ENCODE data around the gene EFNA5. TPM values are rescaled to one million over a fixed set of nuclear protein-coding genes. Genes with fewer than 3 reads are reported as not detected.

Gene EFNA5
- total RNA-seq, 2 experiments from 2014 or later: not detected

DNA sequence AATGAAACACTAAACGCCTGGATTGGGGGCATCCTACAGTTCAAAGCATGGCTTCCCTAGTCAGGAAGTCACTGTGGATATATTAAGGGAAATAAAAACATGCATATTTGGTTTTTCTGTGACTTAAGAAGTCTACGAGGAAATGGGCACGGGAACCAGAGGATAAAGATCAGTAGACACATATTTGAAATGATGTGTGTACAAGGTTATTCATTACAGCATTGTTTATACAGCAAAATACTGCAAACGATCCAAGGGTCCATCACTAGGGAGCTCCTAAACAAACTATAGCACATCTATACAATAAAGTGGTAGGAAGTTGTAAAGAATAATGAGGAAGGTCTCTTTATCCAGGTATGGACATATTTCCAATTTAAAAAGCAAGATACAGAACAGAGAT, 71.8 kb downstream of the EFNA5 start:
- no peak for ATAC-seq (ENCODE audit: low read depth)
- peaks cover 8% of the 10 kb centered on the region for H3K27me3 Mint-ChIP-seq
- H3K27ac Mint-ChIP-seq: no peak overlapping the region
- no peak for DNase-seq
- POLR2A ChIA-PET: no interaction called here
- no peak overlapping the region for H3K4me3 Mint-ChIP-seq
- H3K4me1 Mint-ChIP-seq: no peaks in the 10 kb centered on the region
- no peaks in the 10 kb centered on the region for H3K36me3 Mint-ChIP-seq
- no peaks in the 10 kb centered on the region for H3K9me3 Mint-ChIP-seq

DNA sequence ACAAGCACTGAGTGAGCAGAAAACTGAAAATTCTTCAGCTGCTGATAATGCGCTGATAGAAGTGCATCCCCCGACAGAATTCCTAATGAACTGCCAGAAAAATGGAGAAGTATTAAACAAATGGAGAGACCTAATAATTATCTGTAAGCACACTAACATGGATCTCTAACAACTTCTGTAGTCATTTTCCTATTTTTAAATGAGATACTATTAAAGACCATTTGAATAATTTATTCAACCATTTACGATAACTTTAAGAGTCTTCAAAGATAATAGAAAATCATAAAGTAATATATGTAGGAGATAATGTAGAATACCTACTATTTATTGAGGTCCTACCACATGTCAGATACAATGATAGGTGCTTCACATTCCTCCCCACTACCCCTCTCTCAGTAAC, 72.9 kb downstream of the EFNA5 start:
- Mint-ChIP-seq H3K27me3 (peaks cover 8% of the 10 kb centered on the region), H3K36me3 (no peaks in the 10 kb centered on the region), H3K4me1 (no peaks in the 10 kb centered on the region), H3K27ac (no peak overlapping the region), H3K9me3 (no peaks in the 10 kb centered on the region), H3K4me3 (no peak overlapping the region)
- DNase-seq: no peak
- ATAC-seq (ENCODE audit: low read depth): no peak
- POLR2A ChIA-PET: no interaction called here

DNA sequence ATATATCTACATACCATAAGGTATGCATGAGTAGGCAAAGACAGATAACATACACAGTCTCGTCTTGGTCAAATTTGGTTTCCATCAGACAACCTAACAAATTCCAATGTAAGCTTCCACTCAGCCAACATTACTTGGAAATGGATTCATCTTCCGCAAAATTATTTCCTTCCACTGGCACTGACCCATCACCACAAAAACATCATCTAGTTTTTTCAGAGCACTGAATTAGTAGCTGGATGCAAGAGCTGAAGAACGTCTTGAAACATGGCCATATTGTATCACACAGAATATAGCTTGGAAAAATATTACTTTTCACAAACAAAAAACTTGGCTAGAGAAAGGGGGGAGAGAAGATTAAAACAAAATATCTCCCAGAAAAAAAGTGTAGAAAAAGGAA, 73.5 kb downstream of the EFNA5 start:
- Mint-ChIP-seq H3K9me3 (no peaks in the 10 kb centered on the region), H3K27me3 (peaks cover 11% of the 10 kb centered on the region), H3K4me1 (no peaks in the 10 kb centered on the region), H3K36me3 (no peaks in the 10 kb centered on the region), H3K4me3 (no peak overlapping the region), H3K27ac (no peak overlapping the region)
- ATAC-seq (ENCODE audit: low read depth) (no peak), DNase-seq (no peak)
- POLR2A ChIA-PET: no interaction called here

DNA sequence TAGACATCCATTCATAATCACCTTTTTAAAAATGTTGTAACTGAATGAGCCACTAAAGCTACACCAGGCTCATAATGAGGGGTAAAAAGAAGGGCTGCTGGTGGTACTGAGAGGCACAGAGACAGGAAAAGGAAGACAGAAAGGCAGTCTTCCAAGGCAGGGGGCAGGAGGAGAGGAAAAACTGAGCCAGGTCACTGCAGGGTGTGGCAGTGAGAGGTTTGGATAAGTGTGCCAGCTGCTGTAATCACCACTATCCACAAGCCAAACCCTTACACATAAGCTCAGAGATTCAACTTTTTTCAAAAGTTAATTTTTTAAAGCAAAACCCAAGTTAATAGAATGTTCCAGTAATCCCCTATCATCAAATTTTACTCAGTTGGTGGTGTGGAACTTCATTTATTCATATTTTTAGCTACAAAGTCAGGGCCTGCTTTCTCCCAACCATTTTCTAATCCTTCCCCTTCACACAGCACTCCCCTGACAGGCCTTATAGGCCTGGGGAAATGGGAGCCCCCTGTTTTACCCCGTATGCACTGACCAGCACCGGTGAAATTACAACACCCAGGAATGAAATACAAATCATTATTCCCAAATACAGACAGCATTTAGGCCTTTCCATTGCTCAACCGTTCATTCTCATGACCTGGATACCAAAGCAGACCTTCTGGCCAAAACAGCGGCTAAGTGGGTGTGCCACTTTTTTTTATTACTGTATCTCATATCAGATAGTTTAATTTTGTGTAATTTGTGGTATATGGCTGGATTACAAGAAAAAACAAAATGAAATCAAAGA, 76.3 kb downstream of the EFNA5 start:
- Mint-ChIP-seq H3K9me3 (no peaks in the 10 kb centered on the region), H3K36me3 (no peaks in the 10 kb centered on the region), H3K27me3 (peaks cover 6% of the 10 kb centered on the region), H3K4me1 (no peaks in the 10 kb centered on the region), H3K27ac (no peak overlapping the region), H3K4me3 (no peak overlapping the region)
- ATAC-seq (ENCODE audit: low read depth) (no peak), DNase-seq (no peak)
- POLR2A ChIA-PET: no interaction called here

DNA sequence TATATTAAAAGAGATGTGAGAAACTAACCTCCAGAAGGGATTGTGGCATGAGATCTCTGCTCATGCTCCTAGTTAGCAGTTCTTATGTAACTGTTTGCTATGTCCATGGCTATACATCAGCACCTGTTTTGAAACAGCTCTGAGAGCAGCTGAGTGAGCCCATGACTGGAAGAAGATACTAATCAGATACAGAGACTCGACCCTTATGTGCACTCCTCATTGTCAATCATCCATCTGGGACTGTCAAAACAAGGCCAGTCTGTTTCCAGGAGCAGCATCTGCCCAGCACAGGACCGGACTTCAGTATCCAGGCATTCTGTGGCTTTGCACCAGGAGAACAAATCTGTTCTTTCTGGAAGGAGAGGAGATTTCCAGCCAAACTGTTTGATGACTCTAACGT, 77.7 kb downstream of the EFNA5 start:
- ATAC-seq (ENCODE audit: low read depth): no peak
- Mint-ChIP-seq H3K36me3 (no peaks in the 10 kb centered on the region), H3K27me3 (peaks cover 6% of the 10 kb centered on the region), H3K9me3 (no peaks in the 10 kb centered on the region), H3K27ac (no peak overlapping the region), H3K4me1 (no peaks in the 10 kb centered on the region), H3K4me3 (no peak overlapping the region)
- DNase-seq: no peak
- POLR2A ChIA-PET: no interaction called here

DNA sequence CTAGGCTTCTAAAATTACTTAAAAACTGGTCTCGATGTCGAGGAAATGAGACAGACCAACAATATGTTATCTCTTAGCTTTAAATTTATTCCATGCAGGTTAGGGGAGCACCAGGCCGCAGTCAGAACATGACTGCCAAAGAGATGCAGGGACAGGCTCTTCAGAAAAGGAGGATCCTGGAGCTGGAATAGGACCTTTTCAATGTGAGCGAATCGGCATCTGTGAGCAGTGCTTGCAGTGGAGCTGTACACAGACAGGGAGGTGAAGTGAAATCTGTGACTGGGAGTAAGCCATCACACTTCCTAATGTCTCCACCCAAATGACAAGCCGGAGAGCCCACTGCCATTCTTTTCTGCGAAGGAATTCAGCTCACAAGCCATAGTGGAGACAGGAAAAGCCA, 78.2 kb downstream of the EFNA5 start:
- DNase-seq: no peak
- H3K36me3 Mint-ChIP-seq: no peaks in the 10 kb centered on the region
- H3K27ac Mint-ChIP-seq: no peak overlapping the region
- POLR2A ChIA-PET: no interaction called here
- H3K9me3 Mint-ChIP-seq: no peaks in the 10 kb centered on the region
- no peaks in the 10 kb centered on the region for H3K4me1 Mint-ChIP-seq
- H3K27me3 Mint-ChIP-seq: peaks cover 6% of the 10 kb centered on the region
- H3K4me3 Mint-ChIP-seq: no peak overlapping the region
- no peak for ATAC-seq (ENCODE audit: low read depth)

DNA sequence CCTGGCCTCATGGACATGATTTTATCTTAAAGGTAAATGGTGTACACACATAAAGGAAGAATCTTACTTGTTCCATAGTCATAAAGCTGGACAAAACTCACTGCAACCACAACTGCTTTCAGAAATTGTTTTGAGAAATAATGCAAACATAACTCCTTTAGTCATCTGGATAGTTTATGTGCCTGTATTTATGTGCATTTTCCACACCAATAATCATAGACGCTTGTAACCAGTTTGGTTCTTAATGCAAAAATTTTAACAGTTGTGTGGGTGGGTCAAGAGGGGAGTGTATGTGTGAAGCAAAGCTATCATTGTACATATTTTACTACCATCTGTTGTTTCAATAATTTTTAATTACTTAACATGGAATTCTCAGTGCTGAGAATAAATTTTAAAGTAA, 80.1 kb downstream of the EFNA5 start:
- Mint-ChIP-seq H3K27ac (no peak overlapping the region), H3K36me3 (no peaks in the 10 kb centered on the region), H3K4me1 (no peaks in the 10 kb centered on the region), H3K4me3 (no peak overlapping the region), H3K27me3 (peaks cover 5% of the 10 kb centered on the region), H3K9me3 (no peaks in the 10 kb centered on the region)
- no peak for DNase-seq
- POLR2A ChIA-PET: no interaction called here
- ATAC-seq (ENCODE audit: low read depth): no peak

DNA sequence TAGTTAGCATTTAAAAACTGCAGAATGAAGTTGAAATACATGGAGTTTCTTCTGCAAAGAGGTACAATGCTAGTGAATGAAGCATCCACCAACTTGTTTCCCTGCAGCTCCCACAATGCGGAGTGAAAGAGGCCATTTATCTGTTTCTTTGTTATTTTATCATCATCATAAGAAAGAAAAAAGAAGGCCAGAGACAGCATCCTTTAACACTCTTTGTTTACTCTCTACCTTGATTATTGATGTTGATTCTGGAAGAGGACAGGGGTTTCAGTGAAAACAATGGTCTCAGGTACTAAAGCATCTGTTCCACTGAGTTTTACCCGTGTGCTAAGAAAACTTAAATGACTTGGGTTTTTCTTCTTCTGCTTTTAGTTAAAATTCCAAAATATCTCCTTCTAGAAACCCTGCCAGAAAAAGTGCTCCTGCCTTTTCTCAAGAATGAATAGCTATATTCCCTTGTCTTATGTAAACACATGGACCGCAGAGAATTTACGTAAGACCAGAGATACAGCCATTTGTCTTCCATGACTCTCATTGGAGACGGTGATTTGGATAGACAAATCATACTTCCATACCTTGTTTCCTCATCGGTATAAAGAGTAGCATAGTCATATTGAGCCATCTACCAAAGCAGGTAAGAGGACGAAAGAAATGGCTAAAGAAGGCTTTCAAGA, 81.1 kb downstream of the EFNA5 start:
- Mint-ChIP-seq H3K4me1 (no peaks in the 10 kb centered on the region), H3K4me3 (no peak overlapping the region), H3K36me3 (no peaks in the 10 kb centered on the region), H3K27me3 (peaks cover 6% of the 10 kb centered on the region), H3K9me3 (no peaks in the 10 kb centered on the region), H3K27ac (no peak overlapping the region)
- POLR2A ChIA-PET: no interaction called here
- DNase-seq: no peak
- no peak for ATAC-seq (ENCODE audit: low read depth)

DNA sequence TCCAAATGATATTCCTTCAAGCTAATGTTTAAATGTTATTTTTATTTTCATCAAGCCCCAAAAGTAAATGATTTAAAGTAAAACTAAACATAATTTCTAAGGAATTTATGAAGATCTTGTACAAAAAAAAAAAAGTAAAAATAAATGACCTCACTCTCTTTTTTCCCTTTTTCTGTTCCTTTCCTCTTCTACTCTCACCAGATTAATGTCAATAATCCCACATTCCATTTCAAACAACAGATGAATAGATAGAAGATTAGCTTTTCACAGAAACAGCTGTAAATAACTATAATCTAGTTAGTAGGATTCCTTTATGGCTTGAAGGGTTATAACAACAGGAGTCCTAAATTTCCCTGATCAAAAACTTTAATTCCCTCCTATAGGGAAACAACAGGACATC, 88.1 kb downstream of the EFNA5 start:
- no peak for ATAC-seq (ENCODE audit: low read depth)
- no peak overlapping the region for H3K27ac Mint-ChIP-seq
- H3K4me1 Mint-ChIP-seq: no peaks in the 10 kb centered on the region

DNA sequence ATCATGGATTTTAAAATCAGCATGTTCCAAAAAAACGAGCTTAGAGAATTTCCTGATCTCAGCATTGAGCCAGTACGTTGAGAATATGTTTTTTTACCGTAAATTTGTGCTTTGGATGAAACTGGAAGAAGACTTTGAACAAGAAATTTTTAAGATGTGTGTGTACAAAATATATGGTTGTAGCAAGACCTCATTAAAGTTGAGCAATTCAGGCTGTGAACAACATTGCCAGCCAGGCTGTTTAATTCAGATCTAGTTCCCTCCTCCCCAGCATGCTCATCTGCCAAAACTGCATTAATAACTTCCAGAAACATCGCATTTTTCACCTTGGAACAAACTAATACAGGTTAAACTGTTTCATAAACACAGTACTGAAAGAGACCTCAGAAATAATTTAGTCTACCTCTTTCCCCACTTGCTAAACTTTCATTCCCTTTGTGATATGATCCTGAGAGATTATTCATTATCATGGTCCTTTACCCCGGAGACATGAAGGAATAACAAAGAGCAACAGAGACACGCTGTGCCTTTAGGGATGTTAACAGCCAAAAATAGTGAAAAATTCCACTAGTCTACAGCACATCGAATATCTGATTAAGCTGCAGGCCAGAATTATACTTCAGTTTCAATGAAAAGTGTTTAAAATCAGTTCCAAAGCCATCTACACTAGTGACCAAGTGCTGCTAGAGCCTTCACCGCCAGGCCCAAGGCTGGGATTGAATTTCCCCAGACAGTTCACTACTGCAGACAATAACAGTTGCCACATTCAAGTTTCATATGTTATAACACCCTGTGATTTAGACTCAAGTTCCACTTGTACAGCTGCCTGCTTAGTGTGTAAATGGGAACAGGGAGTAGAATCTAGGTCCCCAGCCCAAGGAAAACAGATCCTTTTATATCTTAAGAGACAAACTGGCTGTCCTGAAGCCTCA, 89.6 kb downstream of the EFNA5 start:
- H3K27me3 Mint-ChIP-seq: peaks cover 22% of the 10 kb centered on the region
- POLR2A ChIA-PET: no interaction called here

More for the DNA sequence above, 88.1 kb downstream of the EFNA5 start:
- Mint-ChIP-seq H3K36me3 (no peaks in the 10 kb centered on the region), H3K9me3 (no peaks in the 10 kb centered on the region), H3K4me3 (no peak overlapping the region), H3K27me3 (peaks cover 20% of the 10 kb centered on the region)
- DNase-seq: no peak
- POLR2A ChIA-PET: no interaction called here

DNA sequence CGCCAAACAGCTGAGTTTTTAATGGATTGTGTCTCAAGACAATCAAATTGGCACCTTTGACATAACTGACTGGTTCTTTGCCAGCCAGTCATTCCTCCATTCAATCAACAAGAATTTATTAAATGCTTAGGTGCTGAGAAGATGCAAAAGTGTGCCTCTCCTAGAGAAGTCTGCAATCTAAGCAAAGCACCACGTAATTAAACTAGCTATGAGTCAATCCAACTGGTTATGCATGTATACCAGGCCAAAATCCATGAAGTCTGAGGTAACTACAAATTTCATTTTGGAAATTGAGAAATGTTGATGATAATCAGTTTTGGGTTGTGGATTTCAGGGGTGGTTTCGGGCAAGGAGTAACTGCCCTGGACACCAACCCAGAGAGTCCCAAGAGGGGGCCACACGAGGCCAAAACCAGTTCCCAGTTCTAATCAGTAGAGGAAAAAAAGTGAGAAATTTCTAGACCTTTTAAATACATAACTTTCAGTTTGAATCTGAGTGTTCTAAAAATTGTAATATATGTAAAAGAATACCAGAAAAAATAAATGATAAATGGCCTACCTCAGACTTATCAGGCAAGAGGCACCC, 92.6 kb downstream of the EFNA5 start:
- ATAC-seq (ENCODE audit: low read depth) (no peak), DNase-seq (no peak)
- H3K4me3 Mint-ChIP-seq: no peak overlapping the region
- no peak overlapping the region for H3K27ac Mint-ChIP-seq
- no peaks in the 10 kb centered on the region for H3K9me3 Mint-ChIP-seq
- H3K4me1 Mint-ChIP-seq: no peaks in the 10 kb centered on the region
- no peaks in the 10 kb centered on the region for H3K36me3 Mint-ChIP-seq
- POLR2A ChIA-PET: no interaction called here
- peaks cover 34% of the 10 kb centered on the region for H3K27me3 Mint-ChIP-seq

More for the DNA sequence above, 89.6 kb downstream of the EFNA5 start:
- H3K9me3 Mint-ChIP-seq: no peaks in the 10 kb centered on the region
- H3K36me3 Mint-ChIP-seq: no peaks in the 10 kb centered on the region
- H3K4me3 Mint-ChIP-seq: no peak overlapping the region
- H3K27ac Mint-ChIP-seq: no peak overlapping the region
- no peaks in the 10 kb centered on the region for H3K4me1 Mint-ChIP-seq
- DNase-seq (no peak), ATAC-seq (ENCODE audit: low read depth) (no peak)

DNA sequence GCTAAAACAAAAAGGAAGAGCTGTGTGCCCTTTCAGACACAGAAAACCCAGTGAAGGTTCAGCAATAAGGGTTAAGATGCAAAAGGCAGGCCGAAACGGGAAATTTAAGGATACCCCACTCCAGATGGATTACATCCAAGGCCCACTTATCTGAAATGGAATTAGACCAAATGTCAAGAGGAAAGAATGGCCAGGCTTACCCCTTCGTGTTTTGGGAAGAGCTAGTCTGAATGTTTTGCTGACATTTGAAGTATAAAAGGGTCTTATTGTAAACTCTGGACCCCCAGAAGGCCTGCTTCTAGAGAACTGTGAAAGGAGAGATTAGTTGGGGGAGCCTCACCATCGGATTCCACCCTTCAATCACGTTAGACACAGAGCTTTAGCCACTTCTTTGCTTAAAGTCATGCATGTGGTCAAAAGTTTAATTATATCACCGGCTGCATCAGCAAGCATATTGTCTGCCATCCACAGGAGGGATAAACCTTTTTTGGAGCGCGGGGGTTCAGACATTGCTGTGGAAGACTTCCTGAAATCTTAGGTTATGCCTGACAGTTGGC, 93.3 kb downstream of the EFNA5 start:
- no peaks in the 10 kb centered on the region for H3K36me3 Mint-ChIP-seq
- H3K27ac Mint-ChIP-seq: no peak overlapping the region
- no peak overlapping the region for H3K4me3 Mint-ChIP-seq
- no peaks in the 10 kb centered on the region for H3K9me3 Mint-ChIP-seq
- H3K4me1 Mint-ChIP-seq: no peaks in the 10 kb centered on the region
- no peak for ATAC-seq (ENCODE audit: low read depth)
- H3K27me3 Mint-ChIP-seq: peaks cover 33% of the 10 kb centered on the region
- POLR2A ChIA-PET: no interaction called here
- no peak for DNase-seq

DNA sequence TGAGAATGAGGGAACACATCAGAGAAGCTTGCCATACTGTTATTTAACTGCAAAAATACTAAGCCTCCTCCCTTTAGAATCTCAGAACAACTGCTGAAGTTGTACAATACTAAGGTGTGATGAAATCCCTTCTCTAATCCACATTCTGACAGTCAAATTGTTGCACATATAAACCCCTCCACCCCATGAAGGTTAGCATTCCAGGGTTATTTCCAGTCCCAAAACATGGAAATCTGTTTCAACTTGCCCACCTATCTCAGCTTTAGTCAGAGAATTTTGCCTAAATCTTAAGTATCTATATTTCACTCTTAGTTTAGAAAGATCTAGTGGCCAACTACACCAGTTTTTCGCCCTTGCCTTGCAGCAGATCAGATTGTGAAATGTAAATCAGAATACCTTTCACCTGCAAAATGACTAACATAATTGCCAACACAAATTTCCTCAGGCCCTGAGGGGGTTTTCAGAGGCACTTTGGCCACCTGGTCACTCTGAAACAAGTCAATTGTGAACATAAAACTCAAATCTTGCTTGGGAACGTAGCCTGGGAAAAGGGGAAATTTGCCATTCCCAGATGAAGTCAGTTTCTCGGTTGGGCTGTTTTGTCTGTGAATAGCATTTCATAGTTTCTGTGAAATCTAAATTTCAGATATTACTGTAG, 93.9 kb downstream of the EFNA5 start:
- Mint-ChIP-seq H3K36me3 (no peaks in the 10 kb centered on the region), H3K27ac (no peak overlapping the region), H3K4me3 (no peak overlapping the region), H3K27me3 (peaks cover 35% of the 10 kb centered on the region), H3K9me3 (no peaks in the 10 kb centered on the region), H3K4me1 (peaks cover 3% of the 10 kb centered on the region)
- DNase-seq (no peak), ATAC-seq (ENCODE audit: low read depth) (no peak)
- POLR2A ChIA-PET: no interaction called here
